ENCODE measurements around the gene KIFC3.

DNA sequence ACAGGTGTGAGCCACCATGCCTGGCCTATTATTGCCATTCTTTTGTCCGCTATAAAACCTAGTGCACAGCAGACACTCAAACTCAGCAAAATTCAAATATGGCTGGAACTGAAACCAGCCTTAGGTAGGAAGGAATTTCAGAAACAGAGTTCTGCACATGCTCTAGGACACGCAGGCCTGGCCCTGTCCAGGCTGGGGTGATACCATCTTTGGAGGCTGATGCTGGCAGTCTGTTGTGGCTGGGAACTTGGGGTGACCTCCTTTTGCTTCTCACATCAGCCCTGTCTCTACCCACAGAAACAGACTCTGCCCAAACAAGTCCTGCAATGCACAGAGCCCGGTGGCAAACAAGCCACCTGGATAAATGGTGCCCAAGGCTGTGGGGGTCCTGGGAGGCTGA, 12.6 kb upstream of the KIFC3 start:
- TF ChIP-seq, protein P1, sequence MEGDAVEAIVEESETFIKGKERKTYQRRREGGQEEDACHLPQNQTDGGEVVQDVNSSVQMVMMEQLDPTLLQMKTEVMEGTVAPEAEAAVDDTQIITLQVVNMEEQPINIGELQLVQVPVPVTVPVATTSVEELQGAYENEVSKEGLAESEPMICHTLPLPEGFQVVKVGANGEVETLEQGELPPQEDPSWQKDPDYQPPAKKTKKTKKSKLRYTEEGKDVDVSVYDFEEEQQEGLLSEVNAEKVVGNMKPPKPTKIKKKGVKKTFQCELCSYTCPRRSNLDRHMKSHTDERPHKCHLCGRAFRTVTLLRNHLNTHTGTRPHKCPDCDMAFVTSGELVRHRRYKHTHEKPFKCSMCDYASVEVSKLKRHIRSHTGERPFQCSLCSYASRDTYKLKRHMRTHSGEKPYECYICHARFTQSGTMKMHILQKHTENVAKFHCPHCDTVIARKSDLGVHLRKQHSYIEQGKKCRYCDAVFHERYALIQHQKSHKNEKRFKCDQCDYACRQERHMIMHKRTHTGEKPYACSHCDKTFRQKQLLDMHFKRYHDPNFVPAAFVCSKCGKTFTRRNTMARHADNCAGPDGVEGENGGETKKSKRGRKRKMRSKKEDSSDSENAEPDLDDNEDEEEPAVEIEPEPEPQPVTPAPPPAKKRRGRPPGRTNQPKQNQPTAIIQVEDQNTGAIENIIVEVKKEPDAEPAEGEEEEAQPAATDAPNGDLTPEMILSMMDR (IDR thresholded peaks at IDR 0.05), result no peak
- TF ChIP-seq EP300 (IDR thresholded peaks at IDR 0.05) (no peak), POLR2A (IDR thresholded peaks at IDR 0.05) (no peak), POLR2AphosphoS5 (IDR thresholded peaks at IDR 0.05) (no peak)
